NCI-H774 (cell line): Measurements from ENCODE around the gene TIMP3.
"Not testable (repeated sequence)": the region's sequence is repeated elsewhere in the genome, so short reads cannot be mapped to it uniquely, and the experiment has no call there.

ENCODE experiments used
- DNase-seq: peaks from one replicate; lab custom pipeline; 2025; lab: John Stamatoyannopoulos, UW

TIMP3 gene

DNA sequence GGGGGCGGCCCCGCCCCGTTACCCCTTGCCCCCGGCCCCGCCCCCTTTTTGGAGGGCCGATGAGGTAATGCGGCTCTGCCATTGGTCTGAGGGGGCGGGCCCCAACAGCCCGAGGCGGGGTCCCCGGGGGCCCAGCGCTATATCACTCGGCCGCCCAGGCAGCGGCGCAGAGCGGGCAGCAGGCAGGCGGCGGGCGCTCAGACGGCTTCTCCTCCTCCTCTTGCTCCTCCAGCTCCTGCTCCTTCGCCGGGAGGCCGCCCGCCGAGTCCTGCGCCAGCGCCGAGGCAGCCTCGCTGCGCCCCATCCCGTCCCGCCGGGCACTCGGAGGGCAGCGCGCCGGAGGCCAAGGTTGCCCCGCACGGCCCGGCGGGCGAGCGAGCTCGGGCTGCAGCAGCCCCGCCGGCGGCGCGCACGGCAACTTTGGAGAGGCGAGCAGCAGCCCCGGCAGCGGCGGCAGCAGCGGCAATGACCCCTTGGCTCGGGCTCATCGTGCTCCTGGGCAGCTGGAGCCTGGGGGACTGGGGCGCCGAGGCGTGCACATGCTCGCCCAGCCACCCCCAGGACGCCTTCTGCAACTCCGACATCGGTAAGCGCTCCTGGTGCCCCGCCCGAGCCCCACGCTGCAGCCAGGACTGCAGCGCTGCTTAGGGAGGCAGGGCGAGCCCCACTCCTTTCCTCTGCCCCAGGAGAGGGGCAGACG lies at the start of gene TIMP3:
TIMP3 (plus strand) TSS at position 169 of the 700 bp plus-strand sequence; CDS start at position 466, 297 bp downstream.
- no peak for DNase-seq

DNA sequence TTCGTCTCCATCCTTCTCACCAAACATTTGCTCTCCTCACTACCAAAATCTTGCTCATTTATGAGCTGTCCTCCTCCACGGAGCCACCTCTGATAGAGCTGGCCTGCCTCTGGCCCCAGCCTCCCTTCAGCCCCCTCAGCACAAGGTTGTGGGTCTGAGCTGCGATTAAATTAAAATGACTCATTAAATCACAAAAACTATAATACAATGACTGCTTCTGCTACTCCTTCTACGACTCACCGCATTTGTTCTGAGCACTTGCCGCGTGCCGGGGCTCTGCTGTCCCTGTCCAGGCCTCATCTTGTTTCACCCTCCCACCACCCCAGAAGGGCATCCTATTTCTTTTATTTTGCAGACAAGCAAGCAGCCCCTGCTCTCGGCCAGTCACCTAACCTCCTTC lies 49.2 kb upstream of the TIMP3 start:
- no peak for DNase-seq

DNA sequence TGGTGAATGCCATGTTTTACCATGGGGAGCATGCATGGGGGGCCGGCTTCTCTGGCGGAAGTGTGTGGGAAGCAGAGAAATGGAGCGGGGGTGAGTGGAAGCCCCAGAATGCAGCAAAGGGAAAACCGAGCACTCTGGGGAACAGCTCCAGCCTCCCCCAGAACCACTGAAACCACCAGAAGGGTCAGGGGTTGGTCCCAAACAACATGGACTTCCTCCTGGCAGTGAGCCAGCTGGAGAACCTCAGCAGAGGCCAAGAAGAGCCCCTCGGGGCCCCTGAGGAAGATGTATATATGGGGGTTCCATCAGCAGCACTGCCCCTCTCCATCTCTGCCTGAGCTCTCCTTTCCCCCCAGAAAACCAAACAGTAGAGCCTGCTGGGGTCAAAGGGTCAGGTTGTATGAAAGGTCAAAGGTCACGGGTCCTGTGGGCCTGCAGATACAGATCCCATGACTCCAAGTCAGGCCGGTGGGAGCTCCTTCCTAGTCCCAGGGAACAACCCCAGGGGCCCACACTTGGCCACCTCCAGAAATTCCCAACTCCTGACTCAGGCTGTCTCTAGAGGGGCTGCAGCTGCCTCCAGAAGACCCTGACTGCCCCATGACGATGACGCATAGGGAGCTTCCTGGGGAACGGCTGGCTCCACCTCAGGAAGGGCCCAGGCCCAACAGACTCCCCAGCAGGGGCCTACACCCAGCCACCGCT lies 48.5 kb upstream of the TIMP3 start:
- no peak for DNase-seq

DNA sequence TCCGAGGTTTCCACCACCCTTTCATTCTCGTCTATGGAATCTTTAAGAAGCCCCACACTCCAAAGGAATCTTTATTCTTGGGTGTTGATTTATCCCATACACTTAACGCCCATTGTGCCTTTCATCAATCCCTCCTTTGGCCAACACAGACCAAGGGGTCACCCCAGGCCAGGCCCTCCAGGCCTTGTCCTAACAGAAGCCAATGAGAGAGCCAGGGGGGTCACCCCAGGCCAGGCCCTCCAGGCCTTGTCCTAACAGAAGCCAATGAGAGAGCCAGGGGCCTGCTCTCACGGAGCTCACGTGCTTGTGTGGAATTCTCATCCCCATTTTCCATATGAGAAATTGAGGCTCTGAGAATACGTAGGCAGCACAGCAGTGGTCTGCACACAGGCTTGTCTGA lies 47.9 kb upstream of the TIMP3 start:
- DNase-seq: no peak

DNA sequence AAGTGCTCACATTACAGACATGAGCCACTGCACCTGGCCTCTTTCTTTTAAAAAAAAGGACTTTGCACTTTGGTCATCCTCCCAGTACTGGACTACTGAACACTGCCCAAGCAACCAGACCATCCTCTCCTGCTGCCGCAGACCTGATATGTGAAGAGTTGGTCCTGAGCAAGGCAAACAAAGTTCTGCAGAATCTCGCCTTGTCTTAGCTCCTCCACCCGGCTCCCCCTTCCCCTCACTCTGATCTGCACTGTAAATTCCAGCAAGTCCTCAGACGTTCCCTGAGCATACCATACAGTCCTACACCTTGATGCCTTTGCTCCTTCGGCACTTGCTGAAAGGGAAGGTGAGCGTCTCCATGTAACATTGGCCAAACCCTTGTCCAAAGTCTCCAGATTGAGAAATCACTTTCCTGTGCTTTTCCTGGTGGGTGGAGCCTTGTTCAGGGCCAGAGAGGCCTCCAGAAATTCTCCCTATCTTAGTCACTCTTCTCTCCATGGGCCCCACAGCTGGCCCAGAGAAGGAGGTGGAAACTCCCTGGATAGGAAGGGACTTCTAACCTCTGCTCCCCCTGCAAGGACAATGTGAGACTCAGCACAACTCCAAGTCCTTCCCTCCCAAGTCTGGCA lies 47.0 kb upstream of the TIMP3 start:
- no peak for DNase-seq

DNA sequence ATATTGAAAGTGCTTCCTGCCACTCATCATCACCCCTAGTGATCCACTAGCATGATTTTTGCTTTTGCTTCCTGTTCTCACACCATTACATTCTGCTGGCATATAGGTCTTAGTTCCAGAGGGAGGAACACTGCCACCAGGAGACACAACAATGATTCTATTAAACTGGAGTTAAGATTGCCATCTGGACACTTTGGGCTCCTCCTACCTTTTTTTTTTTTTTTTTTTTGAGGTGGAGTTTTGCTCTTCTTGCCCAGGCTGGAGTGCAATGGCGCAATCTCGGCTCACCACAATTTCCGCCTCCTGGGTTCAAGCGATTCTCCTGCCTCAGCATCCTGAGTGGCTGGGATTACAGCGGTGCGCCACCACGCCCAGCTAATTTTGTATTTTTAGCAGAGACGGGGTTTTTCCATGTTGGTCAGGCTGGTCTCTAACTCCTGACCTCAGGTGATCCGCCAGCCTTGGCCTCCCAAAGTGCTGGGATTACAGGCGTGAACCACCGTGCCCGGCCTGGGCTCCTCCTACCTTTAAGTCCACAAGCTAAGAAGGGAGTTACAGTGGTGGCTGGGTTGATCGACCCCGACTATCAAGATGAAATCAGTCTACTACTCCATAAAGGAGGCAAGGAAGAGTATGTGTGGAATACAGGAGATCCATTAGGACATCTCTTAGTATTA lies 44.3 kb upstream of the TIMP3 start:
- DNase-seq: not testable (repeated sequence)

DNA sequence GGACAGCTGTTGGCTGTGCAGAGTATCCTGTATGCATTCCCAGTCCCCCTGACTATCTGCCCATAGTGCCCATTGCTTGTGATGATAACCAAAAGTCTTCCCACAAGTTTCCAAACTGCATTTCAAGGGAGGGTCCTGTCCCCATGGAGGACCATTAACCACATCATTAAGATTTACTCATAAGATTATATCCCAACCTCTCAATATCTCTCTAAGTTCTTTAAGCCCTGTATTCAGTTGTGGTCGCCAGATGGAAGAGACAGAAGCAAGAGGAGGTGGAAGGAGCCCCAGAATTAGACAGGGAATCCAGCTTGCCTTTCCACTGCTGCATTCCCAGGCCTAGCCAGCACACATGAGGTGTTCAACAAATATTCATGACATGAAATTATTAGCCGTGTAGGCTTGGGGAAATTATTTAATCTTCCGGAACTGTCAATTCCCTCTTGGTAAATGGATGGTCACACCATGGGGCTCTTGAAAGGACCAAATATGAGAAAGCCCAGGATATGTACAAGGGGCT lies 42.6 kb upstream of the TIMP3 start:
- no peak for DNase-seq

DNA sequence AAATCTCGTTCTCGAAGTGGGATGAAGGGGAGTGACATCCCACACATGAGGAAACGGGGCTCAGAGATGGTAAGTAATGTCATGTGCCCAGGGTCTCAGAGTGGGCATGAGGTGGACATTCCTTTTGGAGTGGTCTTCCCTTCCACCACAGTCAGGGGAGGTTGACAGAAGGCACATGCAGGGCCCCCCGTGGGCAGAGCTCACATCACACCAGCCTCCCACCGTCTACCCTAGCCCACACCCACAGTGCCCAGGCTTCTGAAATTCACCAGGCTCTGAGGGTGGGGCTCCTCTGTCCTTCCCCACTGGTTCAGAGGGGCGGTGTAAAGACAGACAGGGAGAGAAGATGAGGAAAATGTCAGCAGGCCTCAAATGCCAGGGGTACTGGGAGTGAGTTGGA lies 41.1 kb upstream of the TIMP3 start:
- no peak for DNase-seq

DNA sequence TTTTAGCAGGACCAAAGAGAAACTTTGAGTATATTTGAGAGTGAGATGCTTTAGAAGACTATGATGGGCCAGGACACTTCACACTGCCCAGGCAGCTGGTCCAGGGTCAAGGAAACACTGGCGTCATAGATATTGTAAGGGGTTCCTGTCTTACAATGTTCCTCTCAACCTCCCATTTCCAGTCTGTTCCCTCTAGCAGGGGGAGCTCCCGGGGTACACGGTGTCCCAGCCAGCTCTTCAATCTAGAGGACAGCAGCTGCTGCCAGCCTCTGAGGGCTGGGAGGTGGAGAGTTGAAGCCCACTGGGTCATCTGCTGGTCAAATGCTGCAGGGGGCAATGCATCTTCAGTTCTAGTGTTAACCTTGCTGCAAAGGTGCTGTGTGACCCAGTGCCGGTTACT lies 40.7 kb upstream of the TIMP3 start:
- DNase-seq: no peak

DNA sequence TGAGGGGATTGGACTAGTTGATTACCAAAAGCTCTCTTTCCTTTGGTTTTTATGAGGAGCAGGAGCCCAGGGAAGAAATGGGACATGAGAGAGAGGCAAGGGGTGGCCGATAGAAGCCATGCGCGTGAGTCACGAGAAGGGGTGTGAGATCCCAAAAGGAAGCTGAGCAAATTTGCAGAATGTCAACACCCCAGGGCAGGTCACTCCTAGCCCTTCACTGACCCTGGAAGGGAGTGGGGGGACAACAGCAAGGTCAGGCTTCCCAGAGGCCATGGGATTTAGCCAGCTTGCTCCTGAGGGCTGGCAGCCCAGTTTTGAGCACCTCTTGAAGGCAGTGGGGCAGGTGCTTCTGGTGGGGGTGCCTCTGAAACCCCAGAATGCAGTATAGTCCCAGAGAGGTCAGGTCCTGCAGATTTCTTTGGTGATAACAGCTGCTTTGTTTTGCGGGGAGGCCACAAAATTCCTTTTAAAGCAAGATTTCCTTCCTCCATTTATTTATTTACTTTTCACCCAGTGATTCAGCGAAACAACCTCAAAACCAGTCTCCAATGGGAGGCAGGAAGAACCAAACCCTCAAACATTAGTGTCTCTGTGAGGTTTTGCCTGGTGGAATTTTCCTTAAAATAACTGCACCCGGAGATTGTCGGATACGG lies 40.1 kb upstream of the TIMP3 start:
- no peak for DNase-seq

DNA sequence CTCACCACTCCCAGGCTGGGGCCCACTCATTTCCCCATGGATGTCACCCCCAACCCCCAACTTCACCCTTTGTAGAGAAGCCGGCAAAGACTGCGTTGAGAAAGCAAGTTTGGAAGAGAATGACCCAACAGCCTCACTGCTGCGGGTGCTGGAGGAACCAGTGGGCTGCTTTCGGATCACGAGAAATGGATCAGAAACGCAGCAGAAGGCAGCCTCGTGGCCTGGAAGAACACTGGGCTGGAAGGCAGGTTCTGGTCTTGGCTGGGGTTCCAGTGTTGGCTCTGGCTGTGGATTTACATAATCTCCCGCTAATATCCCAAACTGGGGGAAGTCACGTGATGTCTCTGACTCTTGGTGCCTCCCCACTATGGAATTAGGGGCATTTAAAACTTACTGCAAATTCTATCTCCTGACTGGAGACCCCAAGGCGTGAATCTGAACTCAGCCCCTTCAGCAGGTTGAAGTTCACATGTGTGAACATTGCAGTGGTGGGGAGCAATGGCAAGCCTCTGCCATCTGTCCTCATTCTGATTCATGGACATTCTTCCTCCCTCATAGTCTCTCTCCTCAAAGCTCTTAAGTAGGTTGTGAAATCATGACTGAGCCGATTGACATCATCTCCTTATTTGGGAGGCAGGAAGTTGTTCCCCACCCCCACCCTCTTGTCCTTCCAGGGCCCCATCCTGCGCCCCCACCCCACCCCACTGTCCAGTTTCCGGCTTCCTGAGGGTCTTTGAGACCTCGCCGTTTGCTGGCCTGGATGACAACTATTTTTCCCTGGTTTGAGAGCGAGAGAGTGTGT lies 37.0 kb upstream of the TIMP3 start:
- DNase-seq: no peak

DNA sequence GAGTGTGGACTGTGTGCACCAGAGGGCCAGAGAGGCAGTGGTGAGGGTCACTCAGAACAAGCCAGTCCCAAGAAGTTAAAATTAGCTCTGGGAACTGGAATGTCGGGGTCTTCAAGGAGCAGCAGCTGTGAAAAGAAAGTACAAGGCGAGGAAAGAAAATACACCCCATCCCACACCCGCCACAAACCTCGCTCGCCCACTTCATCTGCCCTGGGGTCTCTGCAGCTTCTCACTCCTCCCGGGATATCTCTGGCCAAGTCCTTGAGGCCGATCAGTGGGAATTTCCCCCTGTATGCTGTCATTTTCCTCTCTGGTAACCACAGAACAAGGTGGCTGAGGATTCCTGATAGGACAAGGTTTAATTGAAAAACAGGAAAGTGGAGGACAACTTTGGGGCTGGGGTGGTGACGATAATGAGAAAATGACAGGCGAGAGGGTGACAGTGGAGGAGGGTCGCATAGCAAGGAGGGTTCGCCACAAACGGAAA lies 36.3 kb upstream of the TIMP3 start:
- no peak for DNase-seq

DNA sequence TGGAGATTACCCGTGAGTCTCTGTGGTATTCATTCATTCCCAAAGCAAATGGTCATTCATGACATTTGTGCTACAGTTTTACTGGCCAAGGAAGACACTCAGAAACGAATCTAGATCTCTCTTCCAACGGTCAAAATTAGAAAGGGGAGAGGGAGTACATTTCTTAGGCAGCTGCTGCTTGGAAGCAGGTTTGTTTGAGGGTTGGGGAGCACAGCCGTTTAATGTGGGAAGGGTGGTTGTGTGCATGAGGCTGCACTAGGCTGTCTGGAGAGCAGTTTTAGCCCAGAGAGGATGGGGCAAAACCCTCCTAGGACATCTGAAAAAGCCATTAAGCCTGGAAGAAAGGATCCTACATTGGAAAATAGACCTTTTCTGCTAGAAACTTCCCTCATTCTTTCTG lies 29.7 kb upstream of the TIMP3 start:
- DNase-seq: no peak

DNA sequence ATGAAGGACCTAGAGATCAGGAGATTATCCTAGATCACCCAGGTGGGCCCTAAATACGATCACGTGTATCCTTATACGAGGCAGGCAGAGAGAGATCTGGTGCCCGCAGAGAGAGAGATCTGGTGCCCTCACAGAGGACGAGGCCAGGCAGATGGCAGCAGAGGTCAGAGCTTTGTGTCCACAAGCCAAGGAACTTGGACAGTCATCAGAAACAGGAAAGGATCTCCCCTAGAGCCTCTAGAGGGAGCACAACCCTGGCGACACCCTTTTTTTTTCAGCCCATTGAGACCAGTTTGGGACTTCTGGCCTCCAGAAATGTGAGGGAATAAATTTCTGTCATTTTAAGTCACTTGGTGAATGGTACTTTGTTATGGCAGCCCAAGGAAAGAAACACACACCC lies 25.5 kb upstream of the TIMP3 start:
- no peak for DNase-seq

DNA sequence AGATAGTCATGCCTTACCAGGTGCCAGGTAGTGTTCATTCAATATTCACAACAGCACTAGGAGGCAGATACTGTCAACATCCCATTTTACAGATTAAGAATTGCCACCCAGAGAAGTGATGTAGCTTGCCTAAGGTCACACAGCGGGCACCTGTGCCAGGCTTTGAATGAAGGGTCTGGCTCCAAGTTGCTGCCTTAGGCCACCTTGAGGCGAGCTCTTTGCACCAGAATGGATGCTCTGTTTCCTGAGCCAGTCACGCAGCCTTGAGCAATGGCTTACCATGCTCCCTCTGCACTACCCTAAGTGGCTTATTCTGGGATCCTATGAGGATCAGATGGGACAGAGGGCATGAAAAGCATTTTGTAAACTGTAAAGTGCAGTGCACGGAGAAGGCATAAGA lies 25.1 kb upstream of the TIMP3 start:
- DNase-seq: no peak

DNA sequence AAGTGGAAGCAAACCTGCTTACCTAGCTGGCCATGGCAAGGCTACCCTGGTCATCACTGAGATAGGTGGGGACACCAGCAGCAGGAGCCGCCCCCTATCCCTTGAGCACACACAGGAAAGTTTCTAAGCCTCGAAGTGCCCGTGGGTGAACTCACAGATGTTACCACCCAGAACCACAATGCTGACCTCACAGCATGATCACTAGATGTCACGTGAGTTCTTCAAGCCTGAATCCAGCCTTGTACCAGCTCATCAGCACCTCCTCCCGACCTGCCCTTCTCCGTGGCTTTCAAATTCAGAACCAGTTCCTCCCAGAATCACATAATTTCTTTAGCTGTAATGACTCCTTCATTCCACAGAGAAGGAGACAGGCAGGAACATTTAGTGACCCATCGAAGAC lies 24.7 kb upstream of the TIMP3 start:
- no peak for DNase-seq

DNA sequence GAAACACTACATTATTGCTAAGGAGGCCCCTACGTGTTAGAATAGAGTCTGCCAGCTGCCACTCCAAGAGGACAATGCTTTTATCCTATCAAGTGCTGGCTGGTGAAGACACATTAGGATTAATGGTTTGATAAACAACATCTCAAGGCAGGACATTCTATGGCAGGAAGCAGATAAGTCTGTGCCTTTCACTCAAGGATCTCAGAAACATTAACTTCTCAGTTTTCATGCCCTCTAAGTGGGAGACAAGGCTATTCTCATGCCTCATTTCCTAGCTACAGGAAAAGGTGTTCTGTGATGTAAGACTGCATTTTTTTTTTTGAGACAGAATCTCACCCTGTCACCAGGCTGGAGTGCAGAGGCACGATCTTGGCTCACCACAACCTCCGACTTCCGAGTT lies 23.5 kb upstream of the TIMP3 start:
- DNase-seq: no peak

DNA sequence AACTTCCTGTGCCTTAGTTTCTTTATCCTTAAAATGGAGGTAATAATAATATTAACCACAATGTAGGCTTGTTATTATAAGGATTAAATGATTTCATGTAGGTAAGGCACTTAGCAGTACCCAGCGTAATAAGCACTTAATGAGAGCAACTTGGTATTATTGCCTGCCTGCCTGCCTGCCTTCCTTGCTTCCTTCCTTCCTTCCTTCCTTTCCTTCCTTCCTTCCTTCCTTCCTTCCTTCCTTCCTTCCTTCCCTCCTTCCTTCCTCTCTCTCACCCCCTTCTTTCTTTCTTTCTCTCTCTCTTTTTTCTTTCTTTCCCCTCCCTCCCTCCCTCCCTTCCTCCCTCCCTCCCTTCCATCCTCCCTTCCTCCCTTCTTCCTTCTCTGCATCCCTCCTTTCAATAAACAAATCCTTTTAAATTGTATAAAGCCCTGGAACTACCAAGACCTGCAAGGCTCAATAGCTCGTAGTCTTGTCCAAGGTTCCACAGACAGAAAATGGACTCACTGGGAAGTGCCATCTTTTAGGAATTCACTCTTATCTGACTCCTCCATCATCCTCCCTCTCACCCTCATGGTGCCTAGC lies 20.7 kb upstream of the TIMP3 start:
- DNase-seq: no peak

DNA sequence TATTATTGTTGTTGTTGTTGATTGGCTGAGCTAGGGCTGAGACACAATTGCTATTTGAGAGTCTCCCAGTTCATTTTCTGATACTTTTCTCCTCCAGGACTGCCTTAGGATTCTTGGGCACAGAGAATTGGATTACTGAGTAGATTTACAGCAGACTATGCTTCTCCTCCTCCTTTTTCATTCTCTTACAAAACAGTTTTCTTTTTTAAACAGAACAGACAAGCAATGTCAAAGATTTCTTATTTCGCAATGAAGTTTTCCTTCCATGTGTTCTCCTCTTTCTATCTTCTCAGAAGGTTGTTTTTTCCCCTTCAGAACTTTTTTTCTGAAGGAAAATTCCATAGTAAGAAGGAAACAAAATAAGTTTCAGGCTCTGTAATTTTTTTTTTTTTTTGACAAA lies 19.8 kb upstream of the TIMP3 start:
- no peak for DNase-seq

DNA sequence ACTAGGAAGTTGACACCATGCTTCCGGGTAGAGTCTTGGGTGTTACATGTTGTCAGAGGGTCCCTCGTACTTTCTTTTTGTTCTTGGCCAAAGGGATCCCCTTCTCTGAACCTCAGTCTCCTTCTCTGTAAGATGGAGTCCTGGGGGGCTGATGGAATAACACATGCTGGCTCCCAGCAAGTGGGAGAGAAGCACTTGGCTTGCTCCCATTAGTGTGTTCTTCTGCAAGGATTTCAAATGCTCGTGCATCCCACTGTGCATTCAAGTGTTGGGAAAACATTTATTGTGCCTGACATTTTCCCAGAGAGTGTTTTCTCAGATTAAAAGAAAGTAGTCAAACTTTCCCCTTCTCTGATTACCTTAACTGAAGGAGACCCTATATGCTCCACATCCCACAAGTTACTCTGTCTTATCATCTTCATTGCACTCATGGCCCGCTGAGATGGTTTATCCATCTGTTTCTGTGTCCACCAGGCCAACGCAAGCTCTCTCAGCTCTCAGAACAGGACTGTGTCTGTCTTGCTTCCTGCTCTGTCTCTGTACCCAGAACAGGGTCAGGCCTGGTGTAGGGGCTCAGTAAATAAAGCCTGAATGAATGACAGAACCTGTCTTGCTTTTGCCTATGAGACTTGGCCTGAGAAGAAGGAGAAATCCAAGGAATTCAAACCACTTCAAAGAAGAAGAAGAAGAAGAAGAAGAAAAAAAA lies 16.0 kb upstream of the TIMP3 start:
- DNase-seq: no peak
